HepG2 (cell line): Measurements from ENCODE around the gene TBC1D1. TPM values are rescaled to one million over a fixed set of nuclear protein-coding genes. Genes with fewer than 3 reads are reported as not detected.

Source experiments
- ATF7-NPFF ChIP-seq: sonication (generic); formaldehyde crosslinking; IDR thresholded peaks from 2 replicates; pipeline ENCODE4 v1.8.1; 2023; ENCODE audit warnings: mild to moderate bottlenecking, low read depth, missing genetic modification reagents, moderate library complexity
- BATF2 ChIP-seq: sonication (generic); formaldehyde crosslinking; IDR thresholded peaks from 2 replicates; pipeline ENCODE4 v1.8.0; 2022; ENCODE audit warnings: mild to moderate bottlenecking, missing genetic modification reagents, moderate library complexity
- EED ChIP-seq: sonication (generic); formaldehyde crosslinking; IDR thresholded peaks from 2 replicates; pipeline ENCODE4 v1.5.0; 2020; ENCODE audit warnings: mild to moderate bottlenecking, missing genetic modification reagents
- FOSL1 ChIP-seq: sonication (generic); formaldehyde crosslinking; IDR thresholded peaks from 2 replicates; pipeline ENCODE4 v1.9.0; 2021; ENCODE audit warnings: missing genetic modification reagents, borderline replicate concordance
- HMG20B ChIP-seq: conservative IDR thresholded peaks from 2 replicates; pipeline ENCODE4 v1.6.1; 2016; ENCODE audit warnings: missing genetic modification reagents, missing compliant biosample characterization
- HMGXB4 ChIP-seq, 2 experiments: sonication (generic) in 1 of 2; formaldehyde crosslinking in 1 of 2; IDR thresholded peaks; 2 replicates each; pipeline versions ENCODE4 v1.4.0 to v1.6.1; 2018 to 2020; ENCODE audit warnings: missing genetic modification reagents in 2 of 2, borderline replicate concordance in 1 of 2, low read depth in 1 of 2, mild to moderate bottlenecking in 1 of 2, missing biosample characterization in 1 of 2
- KMT2B ChIP-seq: IDR thresholded peaks from 2 replicates; pipeline ENCODE4 v1.6.1; 2016; ENCODE audit warnings: missing genetic modification reagents, missing compliant biosample characterization
- NONO ChIP-seq, 2 experiments: fragments of 450-650 bp in 1 of 2; sonication (generic) in 1 of 2; formaldehyde crosslinking in 1 of 2; IDR thresholded peaks in 1 of 2; conservative IDR thresholded peaks in 1 of 2; 2 replicates each; pipeline versions ENCODE4 v1.6.1 to v1.8.0; 2017 to 2022; ENCODE audit warnings: mild to moderate bottlenecking in 1 of 2, missing genetic modification reagents in 1 of 2, moderate library complexity in 1 of 2
- ONECUT2 ChIP-seq: sonication (generic); formaldehyde crosslinking; IDR thresholded peaks from 2 replicates; pipeline ENCODE4 v1.4.0; 2020; ENCODE audit warnings: missing genetic modification reagents
- PHF21A ChIP-seq: sonication (generic); formaldehyde crosslinking; IDR thresholded peaks from 2 replicates; pipeline ENCODE4 v1.5.0; 2020; ENCODE audit warnings: mild to moderate bottlenecking, missing genetic modification reagents
- SMARCC2 ChIP-seq: fragments of 450-650 bp; IDR thresholded peaks from 2 replicates; pipeline ENCODE4 v1.6.1; 2017; ENCODE audit warnings: antibody characterized with exemption, mild to moderate bottlenecking
- TBX2 ChIP-seq: sonication (generic); formaldehyde crosslinking; IDR thresholded peaks from 2 replicates; pipeline ENCODE4 v1.5.0; 2020; ENCODE audit warnings: missing genetic modification reagents, mild to moderate bottlenecking, borderline replicate concordance
- YY1 ChIP-seq: IDR thresholded peaks from 2 replicates; pipeline ENCODE4 v1.6.1; 2011; ENCODE audit warnings: low read length, low read depth, moderate library complexity, mild to moderate bottlenecking; ENCODE audit not compliant: insufficient read depth, insufficient replicate concordance
- ZNF407 ChIP-seq: sonication (generic); formaldehyde crosslinking; IDR thresholded peaks from one replicate; pipeline ENCODE4 v1.5.1; 2020; ENCODE audit warnings: mild to moderate bottlenecking, missing genetic modification reagents; ENCODE audit errors: not compliant biosample characterization
- ZSCAN12 ChIP-seq: sonication (generic); formaldehyde crosslinking; IDR thresholded peaks from 2 replicates; pipeline ENCODE4 v1.9.0; 2021; ENCODE audit warnings: mild to moderate bottlenecking, missing genetic modification reagents
- polyA plus RNA-seq, 8 experiments: library from polyadenylated mRNA; depleted of rRNA in 3 of 8; stranded (reverse) in 7 of 8; unstranded in 1 of 8; fragments of >200 nt; fragmentation: Illumina TruSeq in 4 of 8; extraction: Trizol in 4 of 8; gene quantifications; 2 replicates each; pipeline versions ENCODE4 v1.2.1 to v1.2.3, GENCODE V29; 2011 to 2016; ENCODE audit warnings: low read depth in 4 of 8, missing spikeins in 1 of 8, mixed read lengths in 1 of 8; ENCODE audit not compliant: insufficient read depth in 1 of 8
- total RNA-seq, 5 experiments: library from RNA; depleted of rRNA; stranded (reverse); fragments of >200 nt; fragmentation: Illumina TruSeq; extraction: Trizol; gene quantifications; 2 replicates each; pipeline ENCODE4 v1.2.3, GENCODE V29; 2016; ENCODE audit warnings: low read depth in 1 of 5

The TBC1D1 gene
- total and polyA plus RNA-seq, 2 of the 13 experiments (the other 11 are each of a cell fraction or from before 2014, with no cell fraction given): 37.3 to 62.8 TPM

- TF ChIP-seq KMT2B (peak; percentile 55; the same call in 1 of the 2 replicates), SMARCC2 (no peak), ATF7-NPFF (CRISPR knock-in tag) (peak; percentile 59; the same call in 1 of the 2 replicates), ONECUT2 (CRISPR knock-in tag) (no peak), ZNF407 (CRISPR knock-in tag) (peak; percentile 83), TBX2 (peak; percentile 54), EED (0 out of 2 replicates have a peak, but pooled peaks have one; percentile 45), BATF2 (CRISPR knock-in tag) (0 out of 2 replicates have a peak, but pooled peaks have one; percentile 62), ZSCAN12 (CRISPR knock-in tag) (peak; percentile 62; the same call in 1 of the 2 replicates), NONO (IDR thresholded peaks at IDR 0.05) (no peak), NONO (CRISPR knock-in tag; conservative IDR thresholded peaks at IDR 0.05) (0 out of 2 replicates have a peak, but pooled peaks have one; percentile 26), HMG20B (CRISPR knock-in tag) (no peak), HMGXB4 (CRISPR knock-in tag; IDR thresholded peaks at IDR 0.05; ENCODE audit: borderline replicate concordance in 1 of 2, low read depth in 1 of 2) (peak; percentile 59 to 61), YY1 (peak; percentile 49), FOSL1 (no peak), PHF21A (CRISPR knock-in tag) (peak; percentile 38; the same call in 1 of the 2 replicates)
These were observed 86.8 kb downstream of the TBC1D1 start (continued) for GRCh38 chr4:37977471-37978247.
